Common myeloid progenitor, CD34-positive (primary cell): ENCODE data around the gene ODF4.
A peak's percentile ranks its signal among the peaks of the same experiment; 100 is the strongest.

Experiments used
- CTCF ChIA-PET: fragments of 350-600 bp; sonication (Branson Sonifier 250); formaldehyde crosslinking; loops from one replicate; lab custom pipeline; 2021; ENCODE audit warnings: antibody characterized with exemption; lab: Charles Lee
- POLR2A ChIA-PET: fragments of 350-600 bp; sonication (Branson Sonifier 250); formaldehyde crosslinking; loops from one replicate; lab custom pipeline; 2021; ENCODE audit warnings: antibody characterized with exemption; lab: Charles Lee
- DNase-seq, 3 donors: peaks; one replicate each; pipeline versions ENCODE4 v3.0.0 to v3.0.0-alpha.2; 2013
- H3K27ac ChIP-seq, 2 experiments: 1 replicate in 1 of 2; 2 replicates in 1 of 2; pipeline ENCODE4 v1.7.0; 2013; ENCODE audit warnings: inconsistent platforms in 2 of 2, low read length in 2 of 2, mild to moderate bottlenecking in 2 of 2, low read depth in 1 of 2, moderate library complexity in 1 of 2; ENCODE audit not compliant: severe bottlenecking in 2 of 2, insufficient read depth in 1 of 2, poor library complexity in 1 of 2
- H3K27me3 ChIP-seq, 5 experiments: replicated peaks in 2 of 5; 1 replicate in 3 of 5; 2 replicates in 2 of 5; pipeline versions ENCODE4 v1.6.1 to v1.7.0; 2013; ENCODE audit warnings: low read length in 4 of 5, mild to moderate bottlenecking in 2 of 5, moderate library complexity in 2 of 5, inconsistent platforms in 1 of 5; ENCODE audit not compliant: insufficient read depth in 5 of 5, control insufficient read depth in 4 of 5
- H3K36me3 ChIP-seq, 4 experiments: 1 replicate in 2 of 4; 2 replicates in 2 of 4; pipeline versions ENCODE4 v1.6.1 to v1.7.0; 2013; ENCODE audit warnings: low read length in 3 of 4, control low read depth in 1 of 4, mild to moderate bottlenecking in 1 of 4; ENCODE audit not compliant: control insufficient read depth in 4 of 4, insufficient read depth in 4 of 4
- H3K4me1 ChIP-seq, 4 experiments: 1 replicate in 3 of 4; 2 replicates in 1 of 4; pipeline versions ENCODE4 v1.6.1 to v1.7.1; 2013; ENCODE audit warnings: low read length in 3 of 4, mild to moderate bottlenecking in 3 of 4, control low read depth in 1 of 4, inconsistent platforms in 1 of 4, moderate library complexity in 1 of 4; ENCODE audit not compliant: control insufficient read depth in 4 of 4, insufficient read depth in 4 of 4; ENCODE audit errors: control extremely low read depth in 1 of 4
- H3K4me3 ChIP-seq, 7 experiments: 1 replicate in 4 of 7; 2 replicates in 3 of 7; pipeline versions ENCODE4 v1.5.1 to v1.7.0; 2013; ENCODE audit warnings: mild to moderate bottlenecking in 7 of 7, low read length in 6 of 7, moderate library complexity in 6 of 7, inconsistent platforms in 2 of 7, low read depth in 2 of 7, control low read depth in 1 of 7; ENCODE audit not compliant: insufficient read depth in 4 of 7, control insufficient read depth in 1 of 7; ENCODE audit errors: extremely low read depth in 1 of 7
- H3K9me3 ChIP-seq, 5 experiments: 1 replicate in 4 of 5; 2 replicates in 1 of 5; pipeline versions ENCODE4 v1.6.1 to v1.7.1; 2013; ENCODE audit warnings: low read length in 4 of 5, mild to moderate bottlenecking in 2 of 5, inconsistent platforms in 1 of 5, low read depth in 1 of 5, moderate library complexity in 1 of 5; ENCODE audit not compliant: control insufficient read depth in 4 of 5, insufficient read depth in 2 of 5; ENCODE audit errors: control extremely low read depth in 1 of 5
- WGBS: methylation state at CpG from one replicate; pipeline ENCODE4 v1.1.5; 2013; ENCODE audit not compliant: insufficient coverage; 5-methylcytosine and 5-hydroxymethylcytosine counted together

ODF4 gene

DNA sequence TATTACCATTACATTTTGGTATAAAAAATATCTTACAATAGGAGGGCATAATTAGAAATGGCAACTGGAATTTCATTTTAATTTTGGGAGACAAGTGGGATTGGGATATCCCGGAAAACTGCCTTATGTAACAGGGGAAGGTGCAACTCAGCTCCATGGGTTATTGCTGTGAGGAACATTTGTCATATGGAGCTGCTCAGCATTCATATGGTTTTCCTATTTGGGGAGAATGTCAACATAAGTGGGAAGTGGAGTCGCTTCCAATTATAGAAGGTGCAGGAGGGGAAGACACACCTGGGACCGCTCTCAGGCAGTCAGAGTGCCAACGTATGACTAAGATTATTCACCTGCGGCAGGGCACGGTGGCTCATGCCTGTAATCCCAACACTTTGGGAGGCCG is 10.7 kb downstream of the ODF4 start:
- DNase-seq, result no peak
- H3K36me3 ChIP-seq, result no peaks in the 10 kb centered on the region
- no peaks in the 10 kb centered on the region for H3K9me3 ChIP-seq
- no peak overlapping the region for H3K4me3 ChIP-seq
- 95% methylated on average over 7 of the region's 7 CpGs for WGBS
- ChIA-PET CTCF (interaction anchor here (0.9 to 1.0 kb wide), 3 partner anchors 12 to 49 kb away, joined by 3 read pairs; partner anchors contain the start of gene KRABD2), POLR2A (interaction anchor here (0.5 kb wide), 1 partner anchor 103 kb away, joined by 3 read pairs; no protein-coding TSS in a partner anchor)
- no peak overlapping the region for H3K27ac ChIP-seq
- H3K4me1 ChIP-seq, result peaks cover 2 to 12% (median 6%) of the 10 kb centered on the region in 4 experiments
- peaks cover 0 to 2% (median 0%) of the 10 kb centered on the region in 5 experiments for H3K27me3 ChIP-seq

DNA sequence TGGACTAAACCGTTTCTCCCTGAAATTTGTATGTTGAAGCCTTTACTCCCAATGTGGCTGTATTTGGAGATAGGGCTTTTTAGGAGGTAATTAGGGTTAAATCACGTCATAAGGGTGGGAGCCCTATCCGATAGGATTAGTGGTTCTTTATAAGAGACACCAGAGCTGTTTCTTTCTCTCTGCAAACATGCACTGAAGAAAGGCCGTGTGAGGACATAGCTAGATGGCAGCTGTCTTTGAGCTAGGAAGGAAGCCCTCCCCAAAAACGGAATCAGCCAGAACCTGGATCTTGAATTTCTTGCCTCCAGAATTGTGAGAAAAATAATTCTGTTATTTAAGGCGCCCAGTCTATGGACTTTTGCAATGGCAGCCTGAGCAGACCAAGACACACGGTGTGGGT is 14.1 kb downstream of the ODF4 start:
- DNase-seq, result no peak
- POLR2A ChIA-PET, result no interaction called here
- WGBS, result 72% methylated on average over 3 of the region's 7 CpGs
- Histone ChIP-seq H3K27ac (peak overlapping the region in 1 of 2 experiments; percentile 17), H3K27me3 (no peaks in the 10 kb centered on the region), H3K9me3 (no peaks in the 10 kb centered on the region), H3K4me1 (peaks cover 0 to 11% (median 5%) of the 10 kb centered on the region in 4 experiments), H3K4me3 (peak overlapping the region in 1 of 7 experiments; percentile 23), H3K36me3 (no peaks in the 10 kb centered on the region)
- CTCF ChIA-PET, result no interaction called here

DNA sequence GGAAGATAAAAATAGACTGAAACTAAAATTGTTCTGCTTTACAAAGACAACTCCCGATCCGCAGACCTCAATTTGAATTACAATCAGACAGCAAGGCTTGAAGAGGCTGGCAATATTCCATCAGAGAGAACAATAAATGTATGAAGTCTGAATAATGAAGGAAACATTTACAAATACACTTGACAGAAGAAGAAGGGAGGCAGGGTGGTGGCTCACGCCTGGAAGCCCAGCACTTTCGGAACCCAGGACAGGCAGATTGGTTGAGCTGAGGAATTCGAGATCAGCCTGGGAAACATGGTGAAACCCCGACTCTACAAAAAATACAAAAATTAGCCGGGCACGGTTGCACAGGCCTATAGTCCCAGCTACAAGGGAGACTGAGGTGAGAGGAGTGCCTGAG is 14.6 kb downstream of the ODF4 start:
- no peak for DNase-seq
- no peaks in the 10 kb centered on the region for H3K27me3 ChIP-seq
- 75% methylated on average over 2 of the region's 8 CpGs for WGBS
- peak overlapping the region in 1 of 2 experiments; percentile 17 for H3K27ac ChIP-seq
- H3K36me3 ChIP-seq, result no peaks in the 10 kb centered on the region
- peaks cover 0 to 16% (median 9%) of the 10 kb centered on the region in 4 experiments for H3K4me1 ChIP-seq
- H3K9me3 ChIP-seq, result no peaks in the 10 kb centered on the region
- ChIA-PET CTCF (no interaction called here), POLR2A (interaction anchor here (0.6 kb wide), 1 partner anchor 147 kb away, joined by 4 read pairs; no protein-coding TSS in a partner anchor)
- H3K4me3 ChIP-seq, result peak overlapping the region in 1 of 7 experiments; percentile 23

- H3K36me3 ChIP-seq, result no peaks in the 10 kb centered on the region
- no peaks in the 10 kb centered on the region for H3K27me3 ChIP-seq
- POLR2A ChIA-PET, result no interaction called here
- WGBS, result 96% methylated on average over 3 of the region's 3 CpGs
- peaks cover 10 to 47% (median 35%) of the 10 kb centered on the region in 4 experiments for H3K4me1 ChIP-seq
- no peak overlapping the region for H3K4me3 ChIP-seq
- H3K9me3 ChIP-seq, result no peaks in the 10 kb centered on the region
- CTCF ChIA-PET, result interaction anchor here (0.8 to 1.0 kb wide), 3 partner anchors 20 to 51 kb away, joined by 3 to 4 read pairs (median 3); no protein-coding TSS in a partner anchor
- no peak overlapping the region for H3K27ac ChIP-seq
- DNase-seq, result no peak
Observed at GRCh38 chr17:8357910-8358309, 18.3 kb downstream of the ODF4 start.

DNA sequence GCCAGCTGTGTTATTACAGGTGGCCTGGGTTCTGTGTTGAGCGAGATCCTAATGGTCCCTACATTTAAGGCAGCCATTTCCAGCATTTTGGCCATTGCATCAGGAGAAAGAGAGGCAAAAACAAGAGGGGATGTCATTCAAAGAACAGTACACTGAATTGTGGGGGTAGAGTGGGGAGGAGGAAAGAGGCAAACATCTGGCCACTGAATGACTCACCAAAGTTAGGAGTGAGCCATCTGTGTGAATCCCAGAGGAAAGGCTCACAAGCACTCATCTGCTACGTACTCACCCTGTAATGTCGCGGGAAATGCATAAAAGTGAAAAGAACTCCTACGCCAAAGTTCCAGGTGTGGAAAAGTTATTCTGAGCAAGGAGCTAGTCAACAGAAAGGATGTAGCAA is 20.1 kb downstream of the ODF4 start:
- WGBS, result no CpG with 5 or more reads among the region's 5 CpGs
- DNase-seq, result peak in 2 of 3 donors; percentile 57 to 70

GRCh38 chr17:8360260-8360659 is 20.6 kb downstream of the ODF4 start:
- DNase-seq, result no peak
- ChIA-PET POLR2A (interaction anchor here (0.8 to 1.8 kb wide), 2 partner anchors 16 to 34 kb away, joined by 3 to 6 read pairs; partner anchors contain the start of gene KRABD2), CTCF (interaction anchor here (0.9 to 3.9 kb wide), 10 partner anchors 10 to 114 kb away, joined by 3 to 18 read pairs (median 3); partner anchors contain the start of gene ODF4)
- Histone ChIP-seq H3K4me1 (peaks cover 8 to 37% (median 32%) of the 10 kb centered on the region in 4 experiments), H3K36me3 (peaks cover 0 to 3% (median 1%) of the 10 kb centered on the region in 4 experiments), H3K27ac (peak overlapping the region in 1 of 2 experiments; percentile 37), H3K27me3 (no peaks in the 10 kb centered on the region), H3K4me3 (peak overlapping the region in 3 of 7 experiments; percentile 13 to 50 (median 38)), H3K9me3 (no peaks in the 10 kb centered on the region)
- 0% methylated on average over 1 of the region's 3 CpGs for WGBS

More for the DNA sequence above, 20.1 kb downstream of the ODF4 start:
- peak overlapping the region in 1 of 2 experiments; percentile 37 for H3K27ac ChIP-seq
- peak overlapping the region in 4 of 7 experiments; percentile 2 to 50 (median 26) for H3K4me3 ChIP-seq
- H3K27me3 ChIP-seq, result no peaks in the 10 kb centered on the region
- H3K36me3 ChIP-seq, result peaks cover 0 to 2% (median 0%) of the 10 kb centered on the region in 4 experiments
- ChIA-PET CTCF (interaction anchor here (1.1 to 3.9 kb wide), 4 partner anchors 10 to 113 kb away, joined by 3 to 18 read pairs (median 3); no protein-coding TSS in a partner anchor), POLR2A (interaction anchor here (0.8 to 1.8 kb wide), 2 partner anchors 17 to 33 kb away, joined by 3 to 6 read pairs; partner anchors contain the start of gene KRABD2)
- peaks cover 8 to 37% (median 32%) of the 10 kb centered on the region in 4 experiments for H3K4me1 ChIP-seq
- H3K9me3 ChIP-seq, result no peaks in the 10 kb centered on the region

DNA sequence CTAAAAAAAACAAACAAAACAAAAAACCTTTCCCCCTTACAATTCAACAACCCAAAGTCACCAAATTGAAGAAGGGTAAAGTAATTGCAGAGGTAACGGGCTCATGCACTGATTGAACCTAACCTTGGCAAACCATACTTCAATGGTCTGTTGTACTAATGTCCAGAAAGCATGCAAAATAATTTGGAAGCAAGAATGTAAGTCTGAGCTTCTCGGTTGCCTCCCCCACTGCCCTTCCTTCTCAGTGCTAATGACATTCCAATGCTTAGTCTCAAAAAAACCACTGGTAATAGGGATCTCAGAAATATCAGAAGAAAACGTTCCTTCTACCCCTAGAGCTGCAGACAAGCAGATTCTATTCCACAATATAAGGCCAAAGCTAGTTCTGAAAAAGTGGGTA is 21.1 kb downstream of the ODF4 start:
- Histone ChIP-seq H3K4me3 (peak overlapping the region in 1 of 7 experiments; percentile 50), H3K36me3 (peaks cover 0 to 7% (median 2%) of the 10 kb centered on the region in 4 experiments), H3K27ac (peak overlapping the region in 1 of 2 experiments; percentile 37), H3K4me1 (peaks cover 8 to 37% (median 32%) of the 10 kb centered on the region in 4 experiments), H3K27me3 (no peaks in the 10 kb centered on the region), H3K9me3 (no peaks in the 10 kb centered on the region)
- CTCF ChIA-PET, result interaction anchor here (0.9 to 3.9 kb wide), 11 partner anchors 9 to 242 kb away, joined by 3 to 18 read pairs (median 3); partner anchors contain the start of genes KRABD2 and ODF4
- WGBS, result 63% methylated on average over 2 of the region's 3 CpGs
- POLR2A ChIA-PET, result interaction anchor here (0.8 to 1.8 kb wide), 2 partner anchors 16 to 34 kb away, joined by 3 to 6 read pairs; partner anchors contain the start of gene KRABD2
- DNase-seq, result no peak
